HG02885 (cell line): ENCODE measurements around the gene ARL4D.
"Not testable (repeated sequence)": the region's sequence is repeated elsewhere in the genome, so short reads cannot be mapped to it uniquely, and the experiment has no call there.

Experiments used
- ATAC-seq: cut with Tn5 transposase; IDR thresholded peaks from one replicate; pipeline ENCODE4 v1.9.1; 2021; ENCODE audit warnings: mild to moderate bottlenecking; ENCODE audit not compliant: unreplicated experiment, poor library complexity

Gene ARL4D

GRCh38 chr17:43368740-43369506 is 29.9 kb upstream of the ARL4D start:
- ATAC-seq: no peak

GRCh38 chr17:43369986-43370385 is 28.8 kb upstream of the ARL4D start:
- ATAC-seq: no peak

GRCh38 chr17:43371227-43371821 is 27.5 kb upstream of the ARL4D start:
- ATAC-seq: no peak

GRCh38 chr17:43372273-43372911 is 26.4 kb upstream of the ARL4D start:
- ATAC-seq: no peak

- ATAC-seq: no peak
These were observed 25.4 kb upstream of the ARL4D start for GRCh38 chr17:43373356-43373755.

GRCh38 chr17:43375915-43376314 is 22.9 kb upstream of the ARL4D start:
- not testable (repeated sequence) for ATAC-seq

- ATAC-seq: no peak
These were observed 21.6 kb upstream of the ARL4D start for GRCh38 chr17:43377056-43377810.

GRCh38 chr17:43378766-43379165 is 20.0 kb upstream of the ARL4D start:
- ATAC-seq: no peak

- ATAC-seq: no peak
These were observed 18.5 kb upstream of the ARL4D start for GRCh38 chr17:43380307-43380706.

- ATAC-seq: no peak
These were observed 17.6 kb upstream of the ARL4D start for GRCh38 chr17:43381204-43381603.

- ATAC-seq: no peak
These were observed 17.2 kb upstream of the ARL4D start for GRCh38 chr17:43381621-43382020.

GRCh38 chr17:43382776-43383175 is 16.0 kb upstream of the ARL4D start:
- ATAC-seq: no peak

- ATAC-seq: no peak
These were observed 15.4 kb upstream of the ARL4D start for GRCh38 chr17:43383372-43383771.

GRCh38 chr17:43383826-43384475 is 14.8 kb upstream of the ARL4D start:
- ATAC-seq: no peak

GRCh38 chr17:43384476-43384862 is 14.3 kb upstream of the ARL4D start:
- ATAC-seq: no peak

- ATAC-seq: no peak
These were observed 13.6 kb upstream of the ARL4D start for GRCh38 chr17:43385046-43385831.

GRCh38 chr17:43388359-43389045 is 10.3 kb upstream of the ARL4D start:
- peak; percentile 83 for ATAC-seq

- ATAC-seq: peak; percentile 56
These were observed 9.5 kb upstream of the ARL4D start for GRCh38 chr17:43389046-43389947.
